ENCODE data around the gene MAP6D1.

Gene MAP6D1

GRCh38 chr3:183827809-183828537 lies 2.6 kb upstream of the MAP6D1 start:
- in situ Hi-C loops (cut with MboI; ENCODE audit: low pct_unique_long_range_greater_than_20kb, low sequenced_read_pairs, unreplicated experiment), result no loop called here
- TF ChIP-seq, protein P1, sequence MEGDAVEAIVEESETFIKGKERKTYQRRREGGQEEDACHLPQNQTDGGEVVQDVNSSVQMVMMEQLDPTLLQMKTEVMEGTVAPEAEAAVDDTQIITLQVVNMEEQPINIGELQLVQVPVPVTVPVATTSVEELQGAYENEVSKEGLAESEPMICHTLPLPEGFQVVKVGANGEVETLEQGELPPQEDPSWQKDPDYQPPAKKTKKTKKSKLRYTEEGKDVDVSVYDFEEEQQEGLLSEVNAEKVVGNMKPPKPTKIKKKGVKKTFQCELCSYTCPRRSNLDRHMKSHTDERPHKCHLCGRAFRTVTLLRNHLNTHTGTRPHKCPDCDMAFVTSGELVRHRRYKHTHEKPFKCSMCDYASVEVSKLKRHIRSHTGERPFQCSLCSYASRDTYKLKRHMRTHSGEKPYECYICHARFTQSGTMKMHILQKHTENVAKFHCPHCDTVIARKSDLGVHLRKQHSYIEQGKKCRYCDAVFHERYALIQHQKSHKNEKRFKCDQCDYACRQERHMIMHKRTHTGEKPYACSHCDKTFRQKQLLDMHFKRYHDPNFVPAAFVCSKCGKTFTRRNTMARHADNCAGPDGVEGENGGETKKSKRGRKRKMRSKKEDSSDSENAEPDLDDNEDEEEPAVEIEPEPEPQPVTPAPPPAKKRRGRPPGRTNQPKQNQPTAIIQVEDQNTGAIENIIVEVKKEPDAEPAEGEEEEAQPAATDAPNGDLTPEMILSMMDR (IDR thresholded peaks at IDR 0.05; ENCODE audit: extremely low read depth, insufficient read depth, missing control alignments), result no peak
- DNase-seq (ENCODE audit: low spot score), result no peak

- DNase-seq (ENCODE audit: low spot score), result no peak
- TF ChIP-seq, protein P1 (IDR thresholded peaks at IDR 0.05; ENCODE audit: extremely low read depth, insufficient read depth, missing control alignments), result no peak
- in situ Hi-C loops (cut with MboI; ENCODE audit: low pct_unique_long_range_greater_than_20kb, low sequenced_read_pairs, unreplicated experiment), result no loop called here
These were observed 1.3 kb upstream of the MAP6D1 start for GRCh38 chr3:183826448-183827250.

GRCh38 chr3:183824761-183825455 lies 469 bp downstream of the MAP6D1 start:
- TF ChIP-seq, protein P1 (IDR thresholded peaks at IDR 0.05; ENCODE audit: extremely low read depth, insufficient read depth, missing control alignments), result no peak
- in situ Hi-C loops (cut with MboI; ENCODE audit: low pct_unique_long_range_greater_than_20kb, low sequenced_read_pairs, unreplicated experiment), result no loop called here
- peak; percentile 64 for DNase-seq (ENCODE audit: low spot score)

- in situ Hi-C loops (cut with MboI; ENCODE audit: low pct_unique_long_range_greater_than_20kb, low sequenced_read_pairs, unreplicated experiment), result no loop called here
- no peak for DNase-seq (ENCODE audit: low spot score)
- TF ChIP-seq, protein P1 (IDR thresholded peaks at IDR 0.05; ENCODE audit: extremely low read depth, insufficient read depth, missing control alignments), result no peak
These were observed 1.4 kb downstream of the MAP6D1 start for GRCh38 chr3:183823963-183824362.

GRCh38 chr3:183822631-183823030 lies 2.7 kb downstream of the MAP6D1 start:
- in situ Hi-C loops (cut with MboI; ENCODE audit: low pct_unique_long_range_greater_than_20kb, low sequenced_read_pairs, unreplicated experiment), result no loop called here
- no peak for DNase-seq (ENCODE audit: low spot score)
- TF ChIP-seq, protein P1 (IDR thresholded peaks at IDR 0.05; ENCODE audit: extremely low read depth, insufficient read depth, missing control alignments), result no peak

DNA sequence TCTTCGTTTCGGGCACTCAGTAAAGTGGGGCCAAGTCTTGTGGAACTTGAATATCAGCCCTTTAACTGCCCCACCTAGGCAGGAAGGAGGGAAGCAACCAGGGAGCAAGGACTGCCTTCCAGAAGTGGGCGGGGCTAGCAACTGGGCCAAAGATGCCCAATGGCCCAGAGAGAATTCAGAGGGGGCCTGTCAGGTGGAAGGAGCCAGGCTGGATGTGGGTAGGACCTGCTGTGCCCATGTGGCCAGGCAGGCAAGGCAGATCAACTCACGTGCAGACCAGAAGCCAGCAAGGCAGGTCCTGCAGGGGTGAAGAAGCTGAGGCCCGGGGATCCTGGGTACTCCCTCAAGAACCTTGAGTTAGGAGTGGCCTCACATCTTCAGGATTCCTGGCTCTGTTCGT lies 5.5 kb downstream of the MAP6D1 start:
- no peak for DNase-seq (ENCODE audit: low spot score)
- in situ Hi-C loops (cut with MboI; ENCODE audit: low pct_unique_long_range_greater_than_20kb, low sequenced_read_pairs, unreplicated experiment), result no loop called here
- TF ChIP-seq, protein P1 (IDR thresholded peaks at IDR 0.05; ENCODE audit: extremely low read depth, insufficient read depth, missing control alignments), result no peak
